ENCODE data around the gene CCND1. TPM values are rescaled to one million over a fixed set of nuclear protein-coding genes. Genes with fewer than 3 reads are reported as not detected.
A peak's percentile ranks its signal among the peaks of the same experiment; 100 is the strongest.

The CCND1 gene
- total RNA-seq, 1 donor, result 770 TPM

DNA sequence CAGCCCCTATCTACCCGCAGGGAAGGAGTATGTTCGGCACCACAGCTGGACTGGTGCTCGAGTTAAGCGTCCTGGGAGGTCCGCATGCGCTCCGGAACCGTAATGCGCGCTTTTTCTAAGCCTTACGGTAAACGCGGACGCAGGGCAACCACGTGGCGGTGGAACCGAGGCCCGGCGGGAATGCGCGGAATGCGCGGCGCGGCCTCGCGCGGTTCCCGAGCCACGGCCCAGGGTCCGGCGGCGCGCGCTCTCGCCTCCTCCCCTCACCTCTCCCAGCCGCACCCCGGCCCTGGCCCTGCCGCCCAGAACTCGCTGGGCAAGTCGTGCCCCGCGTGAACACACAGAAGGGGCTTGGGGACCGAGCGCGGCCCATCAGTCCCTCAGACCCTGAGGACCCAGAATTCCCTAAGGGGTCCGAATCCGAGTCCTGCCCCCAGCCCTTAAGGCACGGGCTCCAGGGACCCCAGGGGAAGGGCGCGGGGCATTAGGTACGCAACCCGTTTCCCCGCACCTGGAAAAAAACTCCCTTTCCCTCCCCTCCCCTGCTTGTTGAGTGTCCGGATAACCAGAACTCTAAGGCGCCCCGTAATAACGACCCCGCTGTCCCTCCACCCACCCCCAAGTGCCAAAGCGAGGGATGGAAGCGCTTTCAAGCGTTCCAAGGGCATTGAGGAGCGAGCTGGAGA, 4.3 kb upstream of the CCND1 start:
- DNase-seq (ENCODE audit: low read depth), result peak; percentile 92
- TF ChIP-seq, protein P1, sequence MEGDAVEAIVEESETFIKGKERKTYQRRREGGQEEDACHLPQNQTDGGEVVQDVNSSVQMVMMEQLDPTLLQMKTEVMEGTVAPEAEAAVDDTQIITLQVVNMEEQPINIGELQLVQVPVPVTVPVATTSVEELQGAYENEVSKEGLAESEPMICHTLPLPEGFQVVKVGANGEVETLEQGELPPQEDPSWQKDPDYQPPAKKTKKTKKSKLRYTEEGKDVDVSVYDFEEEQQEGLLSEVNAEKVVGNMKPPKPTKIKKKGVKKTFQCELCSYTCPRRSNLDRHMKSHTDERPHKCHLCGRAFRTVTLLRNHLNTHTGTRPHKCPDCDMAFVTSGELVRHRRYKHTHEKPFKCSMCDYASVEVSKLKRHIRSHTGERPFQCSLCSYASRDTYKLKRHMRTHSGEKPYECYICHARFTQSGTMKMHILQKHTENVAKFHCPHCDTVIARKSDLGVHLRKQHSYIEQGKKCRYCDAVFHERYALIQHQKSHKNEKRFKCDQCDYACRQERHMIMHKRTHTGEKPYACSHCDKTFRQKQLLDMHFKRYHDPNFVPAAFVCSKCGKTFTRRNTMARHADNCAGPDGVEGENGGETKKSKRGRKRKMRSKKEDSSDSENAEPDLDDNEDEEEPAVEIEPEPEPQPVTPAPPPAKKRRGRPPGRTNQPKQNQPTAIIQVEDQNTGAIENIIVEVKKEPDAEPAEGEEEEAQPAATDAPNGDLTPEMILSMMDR (IDR thresholded peaks at IDR 0.05; ENCODE audit: insufficient read depth, low read length), result no peak
- H3K4me3 ChIP-seq (ENCODE audit: low read depth, low read length), result peak overlapping the region; percentile 44

DNA sequence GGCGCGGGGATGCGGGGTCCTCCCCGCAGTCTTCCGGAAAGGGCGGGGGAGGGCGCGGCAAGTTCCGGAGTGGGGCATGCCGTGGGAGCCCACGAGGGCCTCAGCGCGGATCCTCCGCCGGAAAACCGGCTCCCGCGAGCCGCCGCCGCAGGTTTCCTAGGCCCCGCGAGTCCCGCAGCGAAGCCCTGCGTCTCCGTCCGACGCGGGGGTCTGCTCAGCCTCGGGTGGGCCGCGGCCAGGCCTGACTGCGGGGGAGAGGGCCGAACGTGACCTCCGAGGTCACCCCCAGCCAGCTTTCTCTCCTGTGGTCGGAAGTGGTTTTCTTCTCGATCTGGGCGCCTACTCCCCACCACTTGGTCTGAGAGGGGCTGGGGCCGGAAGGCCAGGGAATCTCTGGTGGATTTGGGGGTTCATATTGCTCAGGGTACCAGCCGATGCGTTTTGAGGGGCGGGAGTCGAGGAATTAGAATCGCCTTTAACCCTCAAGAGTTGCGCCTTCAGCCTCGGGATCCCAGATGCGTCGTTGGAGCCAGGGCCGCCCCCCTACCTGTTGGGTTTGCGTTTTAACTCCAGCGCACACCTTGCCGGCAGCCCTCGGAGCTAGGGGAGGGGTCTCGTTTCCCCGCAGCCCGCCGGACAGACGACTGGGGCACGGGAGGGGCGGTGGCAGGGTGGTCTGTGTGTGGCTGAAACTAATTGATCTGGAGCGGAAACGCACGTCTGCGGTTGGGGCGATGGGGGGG, 3.6 kb upstream of the CCND1 start:
- no peak overlapping the region for H3K4me3 ChIP-seq (ENCODE audit: low read depth, low read length)
- TF ChIP-seq, protein P1 (IDR thresholded peaks at IDR 0.05; ENCODE audit: insufficient read depth, low read length), result no peak
- DNase-seq (ENCODE audit: low read depth), result no peak

DNA sequence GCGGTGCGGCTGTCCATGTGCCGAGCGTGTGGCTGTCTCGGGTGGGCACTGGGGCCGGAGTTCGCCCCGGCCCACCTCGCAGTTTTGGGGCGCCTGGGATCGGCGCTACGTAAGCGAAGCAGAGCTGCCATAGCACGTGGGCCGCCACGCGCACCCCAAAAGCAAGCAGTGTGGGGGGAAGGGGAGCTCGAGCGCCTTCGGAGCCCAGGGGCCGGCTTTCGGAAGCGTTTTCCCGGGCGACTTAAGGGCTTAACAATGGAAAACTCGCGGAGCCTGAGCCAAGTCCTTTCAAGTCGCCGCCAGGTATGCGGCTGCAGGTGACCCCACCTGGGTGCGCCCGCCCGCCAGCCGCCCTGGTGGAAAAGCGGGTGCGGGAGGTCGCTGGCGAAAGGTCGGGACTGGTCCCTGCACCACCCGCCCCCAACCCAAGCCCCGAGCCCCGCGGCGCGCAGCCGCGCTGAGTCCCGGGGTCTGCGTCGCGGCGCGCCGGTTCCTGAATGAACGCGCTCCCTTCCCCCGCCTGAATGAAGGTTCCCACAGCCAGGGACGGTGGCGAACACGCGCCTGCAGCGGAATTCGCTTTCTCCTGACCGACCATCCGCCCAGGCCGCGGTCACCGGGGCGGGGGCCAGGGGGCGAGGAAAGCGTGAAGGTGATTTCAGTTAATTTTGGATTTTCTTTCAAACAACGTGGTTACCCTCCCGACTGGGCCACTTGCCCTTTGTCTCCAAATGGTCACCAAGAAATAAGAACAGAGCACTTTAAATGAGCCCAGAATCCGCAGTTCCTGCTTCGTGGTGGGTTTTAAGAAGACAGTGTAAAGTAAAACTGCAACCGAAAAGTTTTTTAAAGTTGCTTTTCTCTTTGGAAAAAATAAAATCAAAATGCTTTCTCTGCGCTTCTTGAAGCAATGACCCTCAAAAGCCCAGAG, 2.8 kb upstream of the CCND1 start:
- H3K4me3 ChIP-seq (ENCODE audit: low read depth, low read length), result peak overlapping the region; percentile 54
- DNase-seq (ENCODE audit: low read depth), result peak; percentile 70
- TF ChIP-seq, protein P1 (IDR thresholded peaks at IDR 0.05; ENCODE audit: insufficient read depth, low read length), result no peak

DNA sequence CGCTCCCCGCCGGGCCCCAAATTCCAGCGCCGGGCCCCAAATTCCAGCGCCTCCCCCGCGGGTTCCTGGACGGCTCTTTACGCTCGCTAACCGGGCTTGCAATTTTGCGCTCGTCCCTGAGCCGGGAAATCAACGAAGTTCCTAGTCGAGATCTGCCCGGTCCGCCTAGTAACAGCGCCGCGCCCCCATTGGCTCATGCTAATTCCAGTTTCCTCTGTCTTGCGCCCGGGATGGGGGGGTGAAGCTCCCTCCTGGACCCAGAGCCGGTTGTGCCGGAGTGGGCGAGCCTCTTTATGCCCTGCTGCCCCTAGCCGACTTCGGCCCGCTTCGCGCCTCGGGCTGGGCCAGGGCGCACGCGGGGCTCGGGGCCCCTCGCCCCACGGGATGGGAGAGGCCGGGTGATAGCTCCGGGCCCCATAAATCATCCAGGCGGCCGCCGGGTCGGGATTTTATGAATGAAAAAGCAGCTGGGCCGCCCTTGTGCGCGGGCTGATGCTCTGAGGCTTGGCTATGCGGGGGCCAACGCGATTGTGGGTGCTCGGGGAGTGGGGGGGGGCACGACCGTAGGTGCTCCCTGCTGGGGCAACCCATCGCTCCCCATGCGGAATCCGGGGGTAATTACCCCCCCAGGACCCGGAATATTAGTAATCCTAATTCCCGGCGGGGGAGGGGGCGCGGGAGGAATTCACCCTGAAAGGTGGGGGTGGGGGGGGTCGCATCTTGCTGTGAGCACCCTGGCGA, 1.8 kb upstream of the CCND1 start:
- peak overlapping the region; percentile 98 for H3K4me3 ChIP-seq (ENCODE audit: low read depth, low read length)
- peak; percentile 96 for DNase-seq (ENCODE audit: low read depth)
- TF ChIP-seq, protein P1 (IDR thresholded peaks at IDR 0.05; ENCODE audit: insufficient read depth, low read length), result no peak

DNA sequence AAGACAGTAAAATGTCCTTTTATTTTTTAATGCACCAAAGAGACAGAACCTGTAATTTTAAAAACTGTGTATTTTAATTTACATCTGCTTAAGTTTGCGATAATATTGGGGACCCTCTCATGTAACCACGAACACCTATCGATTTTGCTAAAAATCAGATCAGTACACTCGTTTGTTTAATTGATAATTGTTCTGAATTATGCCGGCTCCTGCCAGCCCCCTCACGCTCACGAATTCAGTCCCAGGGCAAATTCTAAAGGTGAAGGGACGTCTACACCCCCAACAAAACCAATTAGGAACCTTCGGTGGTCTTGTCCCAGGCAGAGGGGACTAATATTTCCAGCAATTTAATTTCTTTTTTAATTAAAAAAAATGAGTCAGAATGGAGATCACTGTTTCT, 1.1 kb upstream of the CCND1 start:
- peak overlapping the region; percentile 98 for H3K4me3 ChIP-seq (ENCODE audit: low read depth, low read length)
- no peak for DNase-seq (ENCODE audit: low read depth)
- TF ChIP-seq, protein P1 (IDR thresholded peaks at IDR 0.05; ENCODE audit: insufficient read depth, low read length), result no peak
